GM19240 (cell line): Measurements from ENCODE around the gene RBM38.
"Not testable (repeated sequence)": the region's sequence is repeated elsewhere in the genome, so short reads cannot be mapped to it uniquely, and the experiment has no call there.

Experiments
- DNase-seq: peaks from one replicate; pipeline ENCODE4 v3.0.0; 2011; ENCODE audit warnings: low spot score; ENCODE audit not compliant: insufficient read length

The RBM38 gene

DNA sequence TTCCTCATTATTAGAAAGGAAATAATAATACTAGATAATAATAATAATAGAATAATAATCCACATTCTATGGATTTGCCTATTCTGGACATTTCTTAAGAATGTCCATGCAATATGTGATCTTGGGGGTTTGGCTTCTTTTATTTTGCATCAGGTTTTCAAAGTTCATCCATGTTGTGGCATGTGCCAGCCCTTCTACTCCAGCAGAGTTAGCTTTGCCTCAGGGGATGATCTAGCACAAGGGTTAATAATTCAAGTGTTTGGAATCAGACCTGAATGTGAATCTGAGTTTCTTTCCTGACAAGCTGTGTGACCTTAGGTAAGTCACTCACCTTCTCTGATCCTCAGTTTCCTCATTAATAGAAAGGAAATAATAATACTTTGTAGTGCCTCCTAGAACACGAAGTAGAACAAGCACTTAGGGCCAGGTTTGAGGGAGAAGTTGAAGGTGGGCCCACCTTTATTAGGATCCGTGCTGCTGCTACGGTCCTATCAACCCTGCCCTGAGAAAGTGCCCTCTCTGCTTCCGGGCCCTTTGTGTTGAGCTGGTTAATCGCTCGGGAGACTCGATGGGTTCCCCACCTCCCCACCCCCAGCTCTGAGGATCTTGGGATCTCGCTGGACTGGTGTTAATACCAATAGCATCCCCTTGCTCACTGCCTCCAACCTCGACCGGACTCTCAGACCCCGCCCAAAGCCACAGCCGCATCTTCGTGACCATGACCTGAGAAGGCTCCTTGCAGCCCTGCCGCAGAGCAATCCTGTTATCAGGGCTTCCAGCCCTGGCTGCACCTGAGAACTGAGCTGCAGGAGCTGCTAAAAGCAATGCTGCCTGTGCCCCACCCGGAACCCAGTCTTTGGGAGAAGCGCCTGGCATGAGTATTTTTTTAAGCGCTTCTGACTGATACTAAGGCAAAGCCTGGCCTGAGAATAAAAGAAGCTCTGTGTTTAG lies 26.9 kb downstream of the RBM38 start:
- DNase-seq = no peak

- DNase-seq = not testable (repeated sequence)
Measured at GRCh38 chr20:57419479-57419878, 28.3 kb downstream of the RBM38 start.

GRCh38 chr20:57420571-57421252 lies 29.5 kb downstream of the RBM38 start:
- no peak for DNase-seq

DNA sequence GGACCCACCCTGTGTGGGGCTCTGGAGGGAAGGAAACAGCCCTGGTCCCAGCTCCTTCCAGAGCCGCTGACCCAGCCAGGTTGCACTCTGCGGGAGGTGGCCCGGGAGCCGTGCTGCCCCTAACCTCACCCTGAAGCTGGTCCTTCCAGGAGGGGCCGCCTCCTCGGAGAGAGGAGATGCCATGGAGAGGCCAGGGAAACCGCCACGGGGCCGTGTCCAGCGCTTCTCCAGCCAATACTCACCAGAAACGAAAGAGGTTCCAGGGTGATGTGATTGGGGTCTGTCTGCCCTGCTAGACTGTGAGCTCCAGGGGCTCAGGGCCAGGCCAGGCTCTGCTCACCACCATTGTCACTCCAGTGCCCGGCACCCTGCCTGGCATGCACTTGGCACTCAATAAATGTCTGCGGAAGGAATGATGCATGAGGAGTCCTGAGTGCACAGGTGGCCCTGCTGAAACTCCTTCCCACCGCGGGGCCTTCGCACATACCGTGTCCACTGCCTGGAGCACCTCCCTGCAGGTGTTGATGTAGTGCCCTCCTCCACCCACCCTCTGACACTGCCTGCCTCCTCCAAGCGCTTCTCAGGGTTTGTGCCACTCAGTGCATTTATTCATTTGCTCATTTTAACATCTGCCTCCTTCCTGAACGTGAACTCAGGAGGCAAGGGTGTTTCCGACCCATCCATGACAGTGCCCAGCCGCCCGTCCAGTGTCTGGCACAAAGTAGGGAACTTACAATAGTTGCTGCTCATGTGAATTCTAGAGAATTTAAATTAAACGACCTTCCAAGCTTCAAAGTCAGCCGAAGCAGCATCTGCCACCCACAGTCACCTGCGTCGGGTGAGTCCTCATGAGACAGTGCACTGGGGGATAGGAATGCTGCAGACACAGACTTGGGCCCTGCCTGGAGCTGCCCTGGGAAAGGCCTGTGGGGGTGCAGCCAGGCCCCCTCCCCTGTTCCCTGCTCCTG lies 30.3 kb downstream of the RBM38 start:
- no peak for DNase-seq

DNA sequence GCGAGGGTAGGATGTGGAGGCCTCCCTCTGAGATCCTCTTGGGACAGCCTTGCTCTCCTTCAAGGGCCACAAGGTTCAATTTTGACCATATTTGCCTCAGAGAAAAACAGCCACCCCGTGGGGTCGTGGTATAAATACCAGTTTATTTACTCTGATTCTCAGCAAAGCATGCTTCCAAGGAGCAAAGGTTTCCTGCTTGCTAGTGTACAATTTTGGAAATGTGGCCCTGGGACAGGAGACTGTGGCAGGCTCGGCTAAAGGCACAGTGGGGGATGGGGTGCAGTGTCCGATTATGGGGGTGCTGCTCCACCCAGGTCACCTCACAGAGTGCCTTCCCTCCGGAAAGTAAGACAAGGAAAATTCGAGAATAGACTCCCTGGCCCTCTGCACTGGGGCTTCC lies 31.1 kb downstream of the RBM38 start:
- no peak for DNase-seq

DNA sequence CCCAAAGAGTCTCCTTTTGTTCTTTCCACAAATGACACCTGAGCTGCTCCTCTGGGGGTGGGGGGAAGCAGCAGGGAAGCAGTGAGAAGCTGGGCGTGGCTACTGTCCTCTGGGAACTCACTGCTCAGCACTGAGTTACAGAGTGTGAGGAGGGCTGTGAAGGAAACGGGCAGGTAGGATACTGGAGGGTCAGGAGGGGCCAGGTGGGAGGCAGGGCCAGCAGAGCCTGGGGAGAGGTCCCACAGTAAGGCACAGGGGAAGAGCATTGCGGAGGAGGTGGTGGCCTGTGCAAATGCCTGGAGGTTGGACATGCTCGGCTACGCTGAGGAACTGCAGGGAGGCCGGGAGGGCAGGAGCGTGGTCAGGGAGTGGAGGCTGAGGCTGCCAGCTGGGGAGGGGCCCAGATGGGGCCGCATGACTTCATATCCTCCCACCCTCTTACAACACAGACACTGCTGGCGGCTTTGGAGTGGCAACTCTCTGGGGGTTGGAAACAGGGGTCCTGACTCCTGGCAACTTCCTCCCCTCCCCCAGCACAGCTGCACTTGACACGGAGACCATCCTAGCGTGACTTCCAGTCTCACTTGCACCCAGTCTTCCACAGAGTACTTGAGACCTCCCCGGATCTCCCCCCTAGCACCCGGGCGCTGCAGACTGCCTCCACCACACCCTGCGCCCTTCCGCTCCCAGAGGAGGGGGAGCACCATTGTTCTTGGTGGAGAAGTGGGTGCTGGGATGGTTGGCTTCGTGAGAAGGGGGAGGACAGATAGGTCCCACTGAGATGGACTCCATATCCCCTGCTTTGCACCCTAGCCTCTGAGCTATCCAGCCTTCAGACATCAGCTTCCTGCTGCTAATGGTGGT lies 34.2 kb downstream of the RBM38 start:
- no peak for DNase-seq

DNA sequence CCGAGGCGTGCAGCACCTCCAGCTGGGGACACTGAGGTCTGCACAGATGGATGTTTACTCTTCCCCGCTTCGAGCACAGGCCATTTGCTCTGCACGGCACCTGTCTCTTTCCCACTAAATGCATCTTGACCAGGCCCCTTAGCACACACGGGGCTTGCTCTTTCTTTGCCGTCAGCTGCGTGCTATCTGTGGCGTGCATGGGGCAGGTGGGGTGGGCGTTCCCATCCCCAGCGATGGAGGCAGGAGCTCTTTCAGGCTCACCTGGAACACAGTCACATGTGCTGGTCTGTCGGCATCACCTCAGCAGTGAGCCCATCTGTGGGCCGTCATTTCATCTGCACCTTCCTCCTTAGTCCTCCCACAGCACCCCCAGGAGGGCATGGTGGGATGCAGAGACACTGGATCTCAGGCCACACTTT lies 35.1 kb downstream of the RBM38 start:
- no peak for DNase-seq

- no peak for DNase-seq
Measured at GRCh38 chr20:57426831-57427230, 35.6 kb downstream of the RBM38 start.

- no peak for DNase-seq
Measured at GRCh38 chr20:57428324-57429158, 37.3 kb downstream of the RBM38 start.

DNA sequence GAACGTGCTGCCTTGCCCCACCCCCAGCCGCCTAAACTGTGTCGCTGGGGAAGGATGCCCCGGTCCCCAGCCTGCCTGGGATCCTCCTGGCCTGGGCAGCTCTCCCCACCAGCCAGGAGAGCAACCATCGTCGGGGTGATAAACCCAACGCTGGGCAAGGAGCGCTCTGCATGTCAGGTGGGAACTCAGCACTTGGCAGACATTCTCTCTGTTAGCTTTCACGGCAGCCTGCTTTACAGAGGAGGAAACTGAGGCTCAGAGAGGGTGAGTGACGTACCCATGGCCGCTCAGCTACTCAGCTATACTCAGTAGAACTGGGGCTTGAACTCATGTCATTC lies 37.9 kb downstream of the RBM38 start:
- DNase-seq = no peak

- no peak for DNase-seq
Measured at GRCh38 chr20:57429580-57430200, 38.5 kb downstream of the RBM38 start.

- not testable (repeated sequence) for DNase-seq
Measured at GRCh38 chr20:57430201-57430596, 39.0 kb downstream of the RBM38 start.

- no peak for DNase-seq
Measured at GRCh38 chr20:57431539-57431835, 40.3 kb downstream of the RBM38 start.

DNA sequence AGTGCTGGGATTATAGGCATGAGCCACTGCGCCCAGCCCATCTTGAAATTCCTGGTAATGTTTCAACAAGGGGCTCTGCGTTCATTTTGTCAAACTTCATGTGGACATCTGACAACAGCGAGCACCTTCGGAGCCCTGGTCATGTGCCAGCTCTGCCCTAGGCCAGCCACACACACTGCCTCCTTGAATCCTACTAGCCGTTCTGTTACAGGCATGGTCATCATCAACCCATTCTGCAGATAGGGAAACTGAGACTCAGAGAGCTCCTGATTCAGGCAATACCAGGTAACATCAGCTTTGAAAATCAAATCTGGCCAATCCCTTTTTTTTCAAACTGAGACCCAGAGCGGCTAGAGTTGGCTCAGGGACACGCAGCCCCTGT lies 41.3 kb downstream of the RBM38 start:
- no peak for DNase-seq

DNA sequence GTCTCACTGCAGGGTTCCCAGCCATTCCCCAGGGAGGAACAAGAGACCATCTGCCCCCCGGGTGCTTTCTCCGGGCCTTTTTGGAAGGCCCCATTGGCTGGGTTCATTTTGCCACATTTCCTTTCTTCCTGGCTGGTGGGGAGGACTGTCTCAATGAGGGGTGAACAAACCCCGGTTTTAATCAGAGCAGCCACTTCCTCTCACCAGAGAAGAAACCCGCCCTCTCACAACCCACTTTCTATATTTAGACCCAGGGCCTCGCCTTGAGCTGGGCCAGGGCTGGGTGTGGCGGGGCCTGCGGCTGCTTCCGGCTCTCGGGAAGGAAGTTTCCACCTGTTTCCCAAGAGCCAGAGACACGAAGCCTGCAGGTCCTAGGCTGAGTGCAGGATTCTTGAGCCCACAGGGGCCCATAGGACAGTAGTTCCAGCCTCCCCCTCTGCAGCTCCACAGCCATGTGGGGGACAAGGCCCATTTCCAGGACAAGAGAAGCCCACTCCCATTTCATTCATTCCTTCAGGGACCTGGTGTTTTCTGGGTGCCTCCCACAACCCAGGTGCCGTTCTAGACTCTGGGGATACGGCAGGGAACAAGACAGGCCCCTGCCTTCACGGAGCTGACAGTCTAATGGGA lies 41.8 kb downstream of the RBM38 start:
- DNase-seq = peak; percentile 92

DNA sequence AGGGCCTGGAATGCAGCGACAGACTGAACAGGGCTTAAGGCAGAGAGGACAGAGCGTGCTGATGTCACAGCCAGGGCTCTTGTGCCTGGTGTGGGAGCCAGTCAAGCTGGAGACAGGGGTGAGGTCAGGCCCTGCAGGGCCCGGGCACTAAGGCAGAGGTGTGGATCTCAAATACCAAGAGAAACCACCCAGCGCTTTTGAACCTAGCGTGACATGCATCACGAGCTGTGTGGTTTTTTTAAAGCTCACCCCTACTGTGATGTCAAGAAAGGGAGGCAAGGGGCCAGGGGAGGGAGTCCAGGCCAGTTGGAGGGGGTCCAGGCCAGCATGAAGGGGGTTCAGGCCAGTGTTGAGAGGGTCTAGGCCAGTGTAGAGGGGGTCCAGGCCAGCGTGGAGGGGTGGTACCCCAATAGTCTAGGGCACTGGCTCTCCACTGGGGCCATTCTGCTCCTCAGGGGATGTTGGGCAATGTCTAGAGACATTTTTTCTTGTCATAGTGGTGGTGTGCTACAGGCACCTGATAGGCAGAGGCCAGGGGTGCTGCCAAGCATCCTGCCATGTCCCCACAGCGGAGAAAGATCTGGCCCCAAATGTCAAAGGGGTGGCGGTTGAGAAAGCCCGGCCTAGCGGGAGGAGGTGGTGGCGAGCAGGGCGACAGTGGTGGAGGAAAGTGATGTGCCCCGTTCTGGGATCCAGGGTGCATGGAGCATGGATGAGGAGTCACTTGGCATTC lies 42.6 kb downstream of the RBM38 start:
- DNase-seq = no peak

DNA sequence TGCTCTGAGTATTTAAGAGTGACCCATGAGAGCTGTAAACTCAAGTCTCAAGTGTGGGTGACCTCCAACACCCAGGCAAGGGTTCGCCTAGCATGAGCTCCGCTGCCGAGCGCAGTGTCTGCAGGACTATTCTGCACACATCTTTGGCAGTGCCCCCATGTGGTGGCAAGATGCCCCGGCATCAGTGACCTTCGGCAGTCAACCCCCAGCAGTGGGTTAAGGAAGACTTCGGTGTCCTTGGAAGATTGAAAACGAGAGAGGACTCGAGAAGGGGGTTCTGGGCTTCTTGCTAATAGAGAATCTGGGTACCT lies 43.1 kb downstream of the RBM38 start:
- DNase-seq = no peak

DNA sequence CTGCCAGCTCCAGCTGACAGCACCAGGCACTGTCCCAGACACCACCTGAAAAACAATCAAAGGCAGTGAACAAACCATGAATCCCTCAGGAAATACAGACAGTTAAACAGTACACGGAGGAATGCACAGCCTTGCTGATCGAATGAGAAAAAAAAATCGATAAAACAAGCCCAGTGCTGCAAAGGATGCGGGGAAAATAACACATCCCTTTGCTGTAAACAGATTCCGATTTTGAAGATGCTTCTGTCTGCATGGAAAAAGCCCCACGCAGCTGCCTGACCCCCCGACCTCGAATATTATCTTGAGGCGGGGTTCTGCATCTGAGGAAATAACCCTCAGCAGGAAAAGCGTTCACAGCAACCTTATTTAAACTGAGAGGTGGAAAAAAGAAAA lies 43.9 kb downstream of the RBM38 start:
- no peak for DNase-seq
